ENCODE results near the gene GPC5. TPM values are rescaled to one million over a fixed set of nuclear protein-coding genes. Genes with fewer than 3 reads are reported as not detected.

Gene GPC5
- total and polyA plus RNA-seq, 2 of the 8 experiments (the other 6 are each of a cell fraction or from before 2014, with no cell fraction given): 0.20 to 0.39 TPM

- peak overlapping the region; percentile 47; the same call in 1 of the 2 replicates for H2AFZ ChIP-seq (ENCODE audit: low read length)
- peaks cover 0 to 2% of the 10 kb centered on the region in 2 experiments for H4K20me1 ChIP-seq (replicated peaks in 1 of 2; ENCODE audit: control insufficient read depth in 1 of 2, insufficient read depth in 2 of 2, low read length in 2 of 2)
- 86% methylated on average over 3 of the region's 3 CpGs; no CpG with 5 or more reads in 1 of the 2 experiments for WGBS, 2 experiments (ENCODE audit: extremely low coverage in 1 of 2, insufficient coverage in 1 of 2, insufficient read length in 1 of 2, insufficient replicate concordance in 2 of 2, low coverage in 1 of 2, low lambda C conversion rate in 2 of 2, missing lambda C conversion rate in 1 of 2)
- TF ChIP-seq YY1 (IDR thresholded peaks at IDR 0.05; ENCODE audit: low read depth, low read length): no peak
- no peak for TF ChIP-seq HDAC6 (IDR thresholded peaks at IDR 0.05; ENCODE audit: low read depth, low read length)
- TF ChIP-seq FOSL1 (IDR thresholded peaks at IDR 0.05; ENCODE audit: insufficient read depth, low read depth, low read length): no peak
Measured at GRCh38 chr13:92461402-92461801, 1063.0 kb downstream of the GPC5 start.

More at GRCh38 chr13:92461402-92461801, 1063.0 kb downstream of the GPC5 start:
- H3K56ac ChIP-seq (replicated peaks; ENCODE audit: insufficient read length, low read depth, low read length): no peak overlapping the region
- H3K9me3 ChIP-seq (ENCODE audit: insufficient read depth in 2 of 2, low read depth in 1 of 2, low read length in 1 of 2): no peaks in the 10 kb centered on the region
- H4K91ac ChIP-seq (replicated peaks; ENCODE audit: insufficient read length, low read length): no peak overlapping the region
- no peak overlapping the region for H3K27ac ChIP-seq (ENCODE audit: low read depth, low read length)
- no peak overlapping the region for H3K4me2 ChIP-seq (ENCODE audit: insufficient read depth in 1 of 2, low read depth in 2 of 2, low read length in 2 of 2)
- H3K18ac ChIP-seq (ENCODE audit: extremely low read depth, low read length): no peak overlapping the region
- no peak overlapping the region for H3K9ac ChIP-seq (replicated peaks in 1 of 4; ENCODE audit: extremely low read depth in 1 of 4, low read depth in 3 of 4, low read length in 3 of 4)
- POLR2A ChIA-PET (ENCODE audit: partially characterized antibody): no interaction called here
- no peak overlapping the region for H4K5ac ChIP-seq (ENCODE audit: insufficient read length, low read depth, low read length)
- no peaks in the 10 kb centered on the region for H3K27me3 ChIP-seq (replicated peaks in 1 of 4; ENCODE audit: control insufficient read depth in 3 of 4, extremely low read depth in 1 of 4, insufficient read depth in 3 of 4, low read length in 3 of 4)
- no peak overlapping the region for H2BK15ac ChIP-seq (ENCODE audit: low read length)
- DNase-seq (ENCODE audit: low read depth in 1 of 2, low spot score in 2 of 2): no peak
- FAIRE-seq: no peak
- no peak overlapping the region for H3K4me3 ChIP-seq (ENCODE audit: extremely low read depth in 1 of 4, insufficient read depth in 2 of 4, low read depth in 3 of 4, low read length in 4 of 4)
- no peak overlapping the region for H2BK20ac ChIP-seq (ENCODE audit: low read length)
- H3K79me1 ChIP-seq (ENCODE audit: low read depth, low read length): no peaks in the 10 kb centered on the region
- H3K36me3 ChIP-seq (ENCODE audit: control insufficient read depth in 2 of 4, insufficient read depth in 4 of 4, low read length in 3 of 4): no peaks in the 10 kb centered on the region
- no peaks in the 10 kb centered on the region for H3K79me2 ChIP-seq (ENCODE audit: control insufficient read depth in 1 of 2, insufficient read depth in 2 of 2, low read length in 2 of 2)
- no peak overlapping the region for H2BK120ac ChIP-seq (replicated peaks; ENCODE audit: low read depth, low read length)
- CTCF ChIA-PET (ENCODE audit: partially characterized antibody): interaction anchor here (1.4 to 1.7 kb wide), 3 partner anchors 10 to 274 kb away, joined by 3 to 4 read pairs (median 3); no protein-coding TSS in a partner anchor
- H3K14ac ChIP-seq (ENCODE audit: insufficient read length): no peak overlapping the region
- H3K4ac ChIP-seq (replicated peaks; ENCODE audit: insufficient read length, low read depth, low read length): no peak overlapping the region
- no peak overlapping the region for H2BK5ac ChIP-seq (ENCODE audit: low read depth, low read length)
- H3K23me2 ChIP-seq (ENCODE audit: low read depth, low read length): no peaks in the 10 kb centered on the region
- H2BK12ac ChIP-seq (ENCODE audit: low read depth, low read length): no peak overlapping the region
- no peak overlapping the region for H4K8ac ChIP-seq (ENCODE audit: extremely low read depth, insufficient read depth, low read length)
- no peak overlapping the region for H3K23ac ChIP-seq (ENCODE audit: insufficient read length)
- no peaks in the 10 kb centered on the region for H3K4me1 ChIP-seq (replicated peaks in 1 of 4; ENCODE audit: control insufficient read depth in 3 of 4, insufficient read depth in 4 of 4, low read length in 3 of 4)
- H2AK5ac ChIP-seq (ENCODE audit: low read depth, low read length): no peak overlapping the region

All from H1 (cell line).